H9 (cell line): ENCODE measurements around the gene CSNK1G1. TPM values are rescaled to one million over a fixed set of nuclear protein-coding genes. Genes with fewer than 3 reads are reported as not detected.

Experiments used
- DNase-seq: peaks from one replicate; pipeline ENCODE4 v3.0.0-alpha.2; 2017
- H2AFZ ChIP-seq: one replicate; pipeline ENCODE4 v1.6.1; 2013; ENCODE audit warnings: mild to moderate bottlenecking, low read length, control low read depth, moderate library complexity
- H2AK5ac ChIP-seq: 2 replicates; pipeline ENCODE4 v1.6.1; 2013; ENCODE audit warnings: low read length, control low read depth, mixed read lengths; ENCODE audit not compliant: insufficient read length
- H2BK120ac ChIP-seq: one replicate; pipeline ENCODE4 v1.6.1; 2013; ENCODE audit warnings: low read depth, mild to moderate bottlenecking, low read length, control low read depth, inconsistent platforms; ENCODE audit not compliant: poor library complexity, severe bottlenecking
- H2BK12ac ChIP-seq: 2 replicates; pipeline ENCODE4 v1.6.1; 2013; ENCODE audit warnings: low read length, control low read depth, mixed read lengths, low read depth; ENCODE audit not compliant: insufficient read length
- H2BK15ac ChIP-seq: 2 replicates; pipeline ENCODE4 v1.6.1; 2013; ENCODE audit warnings: low read depth, low read length, control low read depth
- H2BK20ac ChIP-seq: one replicate; pipeline ENCODE4 v1.6.1; 2013; ENCODE audit warnings: low read depth, mild to moderate bottlenecking, low read length, control low read depth, inconsistent platforms; ENCODE audit not compliant: poor library complexity, severe bottlenecking
- H2BK5ac ChIP-seq: 2 replicates; pipeline ENCODE4 v1.6.1; 2013; ENCODE audit warnings: low read length, control low read depth, mixed read lengths; ENCODE audit not compliant: insufficient read length
- H3K14ac ChIP-seq: 2 replicates; pipeline ENCODE4 v1.6.1; 2013; ENCODE audit warnings: low read length, control low read depth; ENCODE audit not compliant: insufficient read depth
- H3K18ac ChIP-seq: 2 replicates; pipeline ENCODE4 v1.6.1; 2013; ENCODE audit warnings: low read depth, mild to moderate bottlenecking, mixed read lengths, low read length, control low read depth; ENCODE audit not compliant: insufficient read length
- H3K23ac ChIP-seq: 2 replicates; pipeline ENCODE4 v1.6.1; 2013; ENCODE audit warnings: low read length, control low read depth, mixed read lengths, low read depth; ENCODE audit not compliant: insufficient read length
- H3K23me2 ChIP-seq: 2 replicates; pipeline ENCODE4 v1.6.1; 2013; ENCODE audit warnings: low read depth, mild to moderate bottlenecking, mixed read lengths, low read length, control low read depth; ENCODE audit not compliant: insufficient read length, poor library complexity, severe bottlenecking
- H3K27ac ChIP-seq: 2 replicates; pipeline ENCODE4 v1.5.1; 2013; ENCODE audit warnings: low read length, control low read depth, mixed read lengths, low read depth; ENCODE audit not compliant: insufficient read length
- H3K27me3 ChIP-seq: 2 replicates; pipeline ENCODE4 v1.6.1; 2013; ENCODE audit warnings: low read length, control low read depth, inconsistent platforms; ENCODE audit not compliant: insufficient read depth
- H3K4ac ChIP-seq: 2 replicates; pipeline ENCODE4 v1.6.1; 2013; ENCODE audit warnings: low read depth, mild to moderate bottlenecking, control low read depth, inconsistent platforms, low read length, moderate library complexity
- H3K4me1 ChIP-seq: 2 replicates; pipeline ENCODE4 v1.6.1; 2013; ENCODE audit warnings: low read length, control low read depth, inconsistent platforms; ENCODE audit not compliant: insufficient read depth
- H3K4me2 ChIP-seq: 2 replicates; pipeline ENCODE4 v1.6.1; 2013; ENCODE audit warnings: low read length, control low read depth, mixed read lengths; ENCODE audit not compliant: insufficient read length, insufficient read depth
- H3K56ac ChIP-seq: 2 replicates; pipeline ENCODE4 v1.6.1; 2013; ENCODE audit warnings: low read depth, mild to moderate bottlenecking, mixed read lengths, low read length, control low read depth; ENCODE audit not compliant: insufficient read length
- H3K79me1 ChIP-seq: 2 replicates; pipeline ENCODE4 v1.6.1; 2013; ENCODE audit warnings: low read depth, mild to moderate bottlenecking, moderate library complexity, low read length, control low read depth, inconsistent platforms; ENCODE audit not compliant: insufficient read depth, poor library complexity, severe bottlenecking
- H3K79me2 ChIP-seq: 2 replicates; pipeline ENCODE4 v1.6.1; 2013; ENCODE audit warnings: low read length, control low read depth, inconsistent platforms; ENCODE audit not compliant: insufficient read depth
- H3K9ac ChIP-seq: 2 replicates; pipeline ENCODE4 v1.6.1; 2013; ENCODE audit warnings: low read length, control low read depth, mixed read lengths; ENCODE audit not compliant: insufficient read length; ENCODE audit errors: extremely low read depth
- H3K9me3 ChIP-seq: one replicate; pipeline ENCODE4 v1.6.1; 2013; ENCODE audit warnings: low read depth, low read length, inconsistent platforms; ENCODE audit not compliant: control insufficient read depth
- H3T11ph ChIP-seq: one replicate; pipeline ENCODE4 v1.6.1; 2013; ENCODE audit warnings: mild to moderate bottlenecking, low read length, control low read depth, inconsistent platforms
- H4K20me1 ChIP-seq: one replicate; pipeline ENCODE4 v1.6.1; 2013; ENCODE audit not compliant: control insufficient read depth, insufficient read length, insufficient read depth
- H4K5ac ChIP-seq: 2 replicates; pipeline ENCODE4 v1.6.1; 2013; ENCODE audit warnings: low read depth, mild to moderate bottlenecking, mixed read lengths, low read length, control low read depth; ENCODE audit not compliant: insufficient read length
- H4K8ac ChIP-seq: replicated peaks from 2 replicates; pipeline ENCODE4 v1.6.1; 2013; ENCODE audit warnings: low read length, control low read depth, mixed read lengths, low read depth; ENCODE audit not compliant: insufficient read length
- H4K91ac ChIP-seq: 2 replicates; pipeline ENCODE4 v1.6.1; 2013; ENCODE audit warnings: low read depth, mild to moderate bottlenecking, moderate library complexity, mixed read lengths, low read length, control low read depth; ENCODE audit not compliant: insufficient read length
- H3K27ac Mint-ChIP-seq, 3 experiments: 2 replicates in 2 of 3; 3 replicates in 1 of 3; pipeline ENCODE4 v1.8.0; 2020 to 2021; ENCODE audit warnings: mixed read lengths in 3 of 3, mild to moderate bottlenecking in 1 of 3, moderate library complexity in 1 of 3
- H3K27me3 Mint-ChIP-seq: 2 replicates; pipeline ENCODE4 v1.8.0; 2021; ENCODE audit warnings: low read depth, mild to moderate bottlenecking, moderate library complexity, mixed read lengths
- H3K36me3 Mint-ChIP-seq, 3 experiments: 2 replicates in 2 of 3; 3 replicates in 1 of 3; pipeline ENCODE4 v1.8.0; 2020 to 2021; ENCODE audit warnings: low read depth in 3 of 3, mixed read lengths in 3 of 3; ENCODE audit not compliant: insufficient read depth in 1 of 3
- H3K4me1 Mint-ChIP-seq, 2 experiments: 2 replicates each; pipeline ENCODE4 v1.8.0; 2020; ENCODE audit warnings: mixed read lengths in 2 of 2
- H3K4me3 Mint-ChIP-seq, 2 experiments: 2 replicates in 1 of 2; 3 replicates in 1 of 2; pipeline ENCODE4 v1.8.0; 2020 to 2021; ENCODE audit warnings: mild to moderate bottlenecking in 2 of 2, mixed read lengths in 2 of 2, moderate library complexity in 1 of 2
- H3K9me3 Mint-ChIP-seq, 2 experiments: 2 replicates in 1 of 2; 3 replicates in 1 of 2; pipeline ENCODE4 v1.8.0; 2020; ENCODE audit warnings: mild to moderate bottlenecking in 2 of 2, mixed read lengths in 2 of 2, moderate library complexity in 1 of 2
- WGBS: extraction: QIAGEN DNeasy Blood & Tissue Kit; methylation state at CpG from one replicate; pipeline ENCODE4 v1.1.7; 2013; ENCODE audit warnings: missing lambda C conversion rate, low lambda C conversion rate, mixed read lengths; ENCODE audit not compliant: insufficient read length; ENCODE audit errors: extremely low coverage; 5-methylcytosine and 5-hydroxymethylcytosine counted together
- total RNA-seq: library from RNA; stranded (reverse); gene quantifications from 2 replicates; pipeline ENCODE4 v1.2.1, GENCODE V29; 2021
- TF ChIP-seq, protein P1 (sequence below): fragments of 200-600 bp; sonication (generic); conservative IDR thresholded peaks from 3 replicates; pipeline ENCODE4 v1.8.0; 2021; ENCODE audit warnings: antibody characterized with exemption, mild to moderate bottlenecking

The CSNK1G1 gene
- total RNA-seq, 1 experiment from 2014 or later = 17.1 TPM

GRCh38 chr15:64288999-64289398 lies 67.0 kb downstream of the CSNK1G1 start:
- Histone ChIP-seq H3K27me3 (no peaks in the 10 kb centered on the region), H3K9ac (no peak overlapping the region), H3K18ac (no peak overlapping the region), H3K23ac (no peak overlapping the region), H2BK12ac (no peak overlapping the region), H3K79me2 (no peaks in the 10 kb centered on the region), H3K79me1 (peaks cover 5% of the 10 kb centered on the region), H3K4ac (no peak overlapping the region), H4K91ac (no peak overlapping the region), H3T11ph (no peak overlapping the region), H4K8ac (no peak overlapping the region), H3K23me2 (no peaks in the 10 kb centered on the region), H3K14ac (no peak overlapping the region), H3K56ac (no peak overlapping the region), H3K4me2 (no peak overlapping the region), H3K27ac (no peak overlapping the region), H4K20me1 (no peaks in the 10 kb centered on the region), H2BK120ac (no peak overlapping the region), H3K4me1 (no peaks in the 10 kb centered on the region), H4K5ac (no peak overlapping the region), H2AFZ (no peak overlapping the region), H2AK5ac (no peak overlapping the region), H2BK20ac (no peak overlapping the region), H2BK15ac (no peak overlapping the region), H2BK5ac (no peak overlapping the region), H3K9me3 (no peaks in the 10 kb centered on the region)
- H3K9me3 Mint-ChIP-seq = no peaks in the 10 kb centered on the region
- H3K4me3 Mint-ChIP-seq = no peak overlapping the region
- peak overlapping the region in 2 of 3 experiments; percentile 29 to 65; a peak in 2 of 7 replicates for H3K27ac Mint-ChIP-seq
- H3K4me1 Mint-ChIP-seq = peaks cover 12 to 13% of the 10 kb centered on the region in 2 experiments
- no CpG with 5 or more reads among the region's 8 CpGs for WGBS
- TF ChIP-seq, protein P1, sequence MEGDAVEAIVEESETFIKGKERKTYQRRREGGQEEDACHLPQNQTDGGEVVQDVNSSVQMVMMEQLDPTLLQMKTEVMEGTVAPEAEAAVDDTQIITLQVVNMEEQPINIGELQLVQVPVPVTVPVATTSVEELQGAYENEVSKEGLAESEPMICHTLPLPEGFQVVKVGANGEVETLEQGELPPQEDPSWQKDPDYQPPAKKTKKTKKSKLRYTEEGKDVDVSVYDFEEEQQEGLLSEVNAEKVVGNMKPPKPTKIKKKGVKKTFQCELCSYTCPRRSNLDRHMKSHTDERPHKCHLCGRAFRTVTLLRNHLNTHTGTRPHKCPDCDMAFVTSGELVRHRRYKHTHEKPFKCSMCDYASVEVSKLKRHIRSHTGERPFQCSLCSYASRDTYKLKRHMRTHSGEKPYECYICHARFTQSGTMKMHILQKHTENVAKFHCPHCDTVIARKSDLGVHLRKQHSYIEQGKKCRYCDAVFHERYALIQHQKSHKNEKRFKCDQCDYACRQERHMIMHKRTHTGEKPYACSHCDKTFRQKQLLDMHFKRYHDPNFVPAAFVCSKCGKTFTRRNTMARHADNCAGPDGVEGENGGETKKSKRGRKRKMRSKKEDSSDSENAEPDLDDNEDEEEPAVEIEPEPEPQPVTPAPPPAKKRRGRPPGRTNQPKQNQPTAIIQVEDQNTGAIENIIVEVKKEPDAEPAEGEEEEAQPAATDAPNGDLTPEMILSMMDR = no peak
- DNase-seq = no peak
- H3K36me3 Mint-ChIP-seq = no peaks in the 10 kb centered on the region; a peak in 1 of 7 replicates
- no peaks in the 10 kb centered on the region for H3K27me3 Mint-ChIP-seq
